HL-60 (cell line): ENCODE measurements around the gene SETBP1.

Source experiments
- DNase-seq, 2 experiments: peaks; one replicate each; pipeline ENCODE4 v3.0.0-alpha.2; 2010 to 2020; ENCODE audit warnings: low read depth in 1 of 2, low spot score in 1 of 2
- H3K27ac ChIP-seq: fragments of 250-450 bp; sonication (Bioruptor Pico); replicated peaks from 2 replicates; pipeline ENCODE4 v1.5.1; 2020; ENCODE audit warnings: mild to moderate bottlenecking, moderate library complexity
- H3K27me3 ChIP-seq: fragments of 250-450 bp; sonication (Bioruptor Pico); 2 replicates; pipeline ENCODE4 v1.5.1; 2021; ENCODE audit warnings: mild to moderate bottlenecking, moderate library complexity; ENCODE audit not compliant: insufficient read depth, poor library complexity, severe bottlenecking
- H3K4me3 ChIP-seq: replicated peaks from 2 replicates; pipeline ENCODE4 v1.5.1; 2011; ENCODE audit warnings: mild to moderate bottlenecking, control low read depth, low read length; ENCODE audit not compliant: insufficient read depth
- GABPA ChIP-seq: IDR thresholded peaks from 2 replicates; pipeline ENCODE4 v1.6.1; 2012; ENCODE audit warnings: low read depth
- POLR2AphosphoS5 ChIP-seq: IDR thresholded peaks from 2 replicates; pipeline ENCODE4 v1.6.1; 2012; ENCODE audit warnings: low read depth
- SPI1 ChIP-seq: IDR thresholded peaks from 2 replicates; pipeline ENCODE4 v1.6.1; 2012; ENCODE audit warnings: low read depth, mild to moderate bottlenecking, borderline replicate concordance
- TF ChIP-seq, protein P1 (sequence below): IDR thresholded peaks from 2 replicates; pipeline ENCODE4 v1.6.1; 2012; ENCODE audit warnings: low read depth; ENCODE audit not compliant: insufficient replicate concordance
- TF ChIP-seq, protein P2 (sequence below): IDR thresholded peaks from one replicate; pipeline ENCODE4 v1.5.1; 2011; ENCODE audit warnings: low read length, control low read depth, inconsistent platforms; ENCODE audit not compliant: insufficient read depth

The SETBP1 gene

DNA sequence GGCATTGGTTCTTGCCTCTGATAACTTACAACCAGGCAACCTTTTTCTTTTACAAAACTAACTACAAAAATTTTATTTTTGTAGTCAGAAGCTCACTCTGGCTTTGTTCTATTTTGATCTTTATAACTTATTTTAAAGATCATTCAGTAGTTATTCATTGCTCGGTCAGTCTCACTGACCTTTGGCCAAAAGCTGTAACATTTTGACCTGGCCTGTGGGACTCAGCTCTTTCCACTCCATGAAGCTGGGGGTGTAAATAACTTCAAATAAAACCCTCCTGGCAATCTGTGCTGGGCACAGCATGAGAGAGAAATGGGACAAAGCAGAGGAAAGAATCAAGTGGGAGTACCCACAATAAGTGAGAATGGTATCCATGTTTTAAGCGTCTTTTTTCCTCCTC, 380.7 kb downstream of the SETBP1 start:
- peaks cover 5% of the 10 kb centered on the region for H3K27me3 ChIP-seq
- no peak overlapping the region for H3K4me3 ChIP-seq
- TF ChIP-seq POLR2AphosphoS5 (no peak), GABPA (no peak), SPI1 (no peak)
- TF ChIP-seq, protein P1, sequence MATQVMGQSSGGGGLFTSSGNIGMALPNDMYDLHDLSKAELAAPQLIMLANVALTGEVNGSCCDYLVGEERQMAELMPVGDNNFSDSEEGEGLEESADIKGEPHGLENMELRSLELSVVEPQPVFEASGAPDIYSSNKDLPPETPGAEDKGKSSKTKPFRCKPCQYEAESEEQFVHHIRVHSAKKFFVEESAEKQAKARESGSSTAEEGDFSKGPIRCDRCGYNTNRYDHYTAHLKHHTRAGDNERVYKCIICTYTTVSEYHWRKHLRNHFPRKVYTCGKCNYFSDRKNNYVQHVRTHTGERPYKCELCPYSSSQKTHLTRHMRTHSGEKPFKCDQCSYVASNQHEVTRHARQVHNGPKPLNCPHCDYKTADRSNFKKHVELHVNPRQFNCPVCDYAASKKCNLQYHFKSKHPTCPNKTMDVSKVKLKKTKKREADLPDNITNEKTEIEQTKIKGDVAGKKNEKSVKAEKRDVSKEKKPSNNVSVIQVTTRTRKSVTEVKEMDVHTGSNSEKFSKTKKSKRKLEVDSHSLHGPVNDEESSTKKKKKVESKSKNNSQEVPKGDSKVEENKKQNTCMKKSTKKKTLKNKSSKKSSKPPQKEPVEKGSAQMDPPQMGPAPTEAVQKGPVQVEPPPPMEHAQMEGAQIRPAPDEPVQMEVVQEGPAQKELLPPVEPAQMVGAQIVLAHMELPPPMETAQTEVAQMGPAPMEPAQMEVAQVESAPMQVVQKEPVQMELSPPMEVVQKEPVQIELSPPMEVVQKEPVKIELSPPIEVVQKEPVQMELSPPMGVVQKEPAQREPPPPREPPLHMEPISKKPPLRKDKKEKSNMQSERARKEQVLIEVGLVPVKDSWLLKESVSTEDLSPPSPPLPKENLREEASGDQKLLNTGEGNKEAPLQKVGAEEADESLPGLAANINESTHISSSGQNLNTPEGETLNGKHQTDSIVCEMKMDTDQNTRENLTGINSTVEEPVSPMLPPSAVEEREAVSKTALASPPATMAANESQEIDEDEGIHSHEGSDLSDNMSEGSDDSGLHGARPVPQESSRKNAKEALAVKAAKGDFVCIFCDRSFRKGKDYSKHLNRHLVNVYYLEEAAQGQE, result no peak
- no peak for DNase-seq
- H3K27ac ChIP-seq, result no peak overlapping the region

DNA sequence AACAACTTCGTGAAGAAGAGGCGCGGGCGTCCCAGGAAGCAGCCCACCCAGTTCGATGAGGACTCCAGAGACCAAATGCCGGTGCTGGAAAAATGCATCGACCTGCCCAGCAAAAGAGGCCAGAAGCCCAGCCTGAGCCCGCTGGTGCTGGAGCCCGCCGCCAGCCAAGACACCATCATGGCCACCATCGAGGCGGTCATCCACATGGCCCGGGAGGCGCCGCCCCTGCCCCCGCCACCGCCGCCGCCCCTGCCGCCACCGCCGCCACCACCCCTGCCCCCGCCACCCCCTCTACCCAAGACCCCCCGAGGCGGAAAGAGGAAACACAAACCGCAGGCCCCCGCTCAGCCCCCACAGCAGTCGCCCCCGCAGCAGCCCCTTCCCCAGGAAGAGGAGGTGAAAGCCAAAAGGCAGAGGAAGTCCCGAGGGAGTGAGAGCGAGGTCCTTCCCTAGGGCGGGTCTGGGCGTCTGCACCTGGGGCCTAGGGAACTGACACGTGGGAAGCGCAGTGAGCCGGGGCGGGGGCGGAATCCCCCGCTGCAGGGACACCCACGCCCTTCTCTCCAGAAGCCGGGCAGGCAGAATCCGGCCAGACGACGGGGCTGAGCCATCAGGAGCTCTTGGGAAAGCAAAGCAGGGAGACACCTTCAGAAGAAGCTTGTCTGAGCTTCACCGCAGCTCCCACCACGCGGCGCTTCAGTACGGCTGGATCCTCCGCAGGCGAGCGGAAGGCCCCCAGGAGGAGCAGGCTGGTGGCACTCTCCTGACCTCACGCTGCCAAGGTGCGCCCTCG, 382.8 kb downstream of the SETBP1 start:
- peaks cover 5% of the 10 kb centered on the region for H3K27me3 ChIP-seq
- DNase-seq, result no peak
- TF ChIP-seq SPI1, result no peak
- TF ChIP-seq, protein P2, sequence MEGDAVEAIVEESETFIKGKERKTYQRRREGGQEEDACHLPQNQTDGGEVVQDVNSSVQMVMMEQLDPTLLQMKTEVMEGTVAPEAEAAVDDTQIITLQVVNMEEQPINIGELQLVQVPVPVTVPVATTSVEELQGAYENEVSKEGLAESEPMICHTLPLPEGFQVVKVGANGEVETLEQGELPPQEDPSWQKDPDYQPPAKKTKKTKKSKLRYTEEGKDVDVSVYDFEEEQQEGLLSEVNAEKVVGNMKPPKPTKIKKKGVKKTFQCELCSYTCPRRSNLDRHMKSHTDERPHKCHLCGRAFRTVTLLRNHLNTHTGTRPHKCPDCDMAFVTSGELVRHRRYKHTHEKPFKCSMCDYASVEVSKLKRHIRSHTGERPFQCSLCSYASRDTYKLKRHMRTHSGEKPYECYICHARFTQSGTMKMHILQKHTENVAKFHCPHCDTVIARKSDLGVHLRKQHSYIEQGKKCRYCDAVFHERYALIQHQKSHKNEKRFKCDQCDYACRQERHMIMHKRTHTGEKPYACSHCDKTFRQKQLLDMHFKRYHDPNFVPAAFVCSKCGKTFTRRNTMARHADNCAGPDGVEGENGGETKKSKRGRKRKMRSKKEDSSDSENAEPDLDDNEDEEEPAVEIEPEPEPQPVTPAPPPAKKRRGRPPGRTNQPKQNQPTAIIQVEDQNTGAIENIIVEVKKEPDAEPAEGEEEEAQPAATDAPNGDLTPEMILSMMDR, result no peak
- TF ChIP-seq POLR2AphosphoS5, result no peak
- TF ChIP-seq, protein P1, result no peak
- no peak for TF ChIP-seq GABPA
- H3K4me3 ChIP-seq, result no peak overlapping the region
- no peak overlapping the region for H3K27ac ChIP-seq

DNA sequence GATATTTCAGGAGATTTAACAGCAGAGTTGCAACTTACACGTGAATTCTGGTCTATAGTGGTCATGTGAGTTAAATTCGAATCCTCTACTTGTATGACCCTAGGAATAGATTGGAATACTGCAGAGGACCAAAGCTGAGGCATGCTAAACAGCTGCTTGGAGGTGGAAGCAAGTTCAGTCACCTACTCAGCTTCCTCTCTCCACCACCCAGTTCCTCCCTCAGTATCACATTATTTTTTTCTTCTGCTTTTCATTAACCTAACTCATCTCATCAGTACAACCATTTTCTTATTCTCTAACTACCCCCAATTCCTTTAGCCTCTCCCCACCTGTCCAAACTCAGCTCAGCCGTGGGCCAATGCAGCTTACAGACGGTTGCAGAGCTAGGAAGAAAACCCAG, 385.5 kb downstream of the SETBP1 start:
- Histone ChIP-seq H3K27ac (no peak overlapping the region), H3K27me3 (no peaks in the 10 kb centered on the region), H3K4me3 (no peak overlapping the region)
- TF ChIP-seq POLR2AphosphoS5 (no peak), SPI1 (peak; percentile 86)
- peak; percentile 22 to 37 for DNase-seq

DNA sequence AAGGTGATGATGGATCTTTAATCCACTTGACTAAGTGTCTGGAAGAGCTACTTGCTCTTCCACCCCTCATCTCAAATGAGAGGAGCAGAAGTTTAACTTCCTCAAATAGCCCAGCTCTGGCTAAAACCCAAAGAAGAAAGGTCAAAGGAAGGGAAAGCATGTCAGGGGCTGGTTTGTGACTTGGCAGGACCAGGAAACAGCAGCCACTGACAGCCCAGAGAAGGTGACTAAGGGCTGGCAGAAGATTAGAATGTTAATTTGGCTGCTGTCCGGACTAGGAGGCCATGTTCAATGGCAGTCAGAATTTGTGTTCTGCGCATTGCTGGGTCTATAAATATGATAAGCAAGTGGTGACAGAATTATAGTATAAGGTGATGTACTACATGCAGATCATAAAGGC, 386.2 kb downstream of the SETBP1 start:
- no peak for TF ChIP-seq POLR2AphosphoS5
- TF ChIP-seq, protein P1, result peak; percentile 24
- Histone ChIP-seq H3K4me3 (no peak overlapping the region), H3K27ac (no peak overlapping the region), H3K27me3 (no peaks in the 10 kb centered on the region)
- peak; percentile 28 to 63 for DNase-seq
